ENCODE measurements around the gene TNFRSF9. TPM values are rescaled to one million over a fixed set of nuclear protein-coding genes. Genes with fewer than 3 reads are reported as not detected.
"Not testable (repeated sequence)": the region's sequence is repeated elsewhere in the genome, so short reads cannot be mapped to it uniquely, and the experiment has no call there.

The TNFRSF9 gene
- total RNA-seq, 1 experiment from 2014 or later = 10.5 TPM

DNA sequence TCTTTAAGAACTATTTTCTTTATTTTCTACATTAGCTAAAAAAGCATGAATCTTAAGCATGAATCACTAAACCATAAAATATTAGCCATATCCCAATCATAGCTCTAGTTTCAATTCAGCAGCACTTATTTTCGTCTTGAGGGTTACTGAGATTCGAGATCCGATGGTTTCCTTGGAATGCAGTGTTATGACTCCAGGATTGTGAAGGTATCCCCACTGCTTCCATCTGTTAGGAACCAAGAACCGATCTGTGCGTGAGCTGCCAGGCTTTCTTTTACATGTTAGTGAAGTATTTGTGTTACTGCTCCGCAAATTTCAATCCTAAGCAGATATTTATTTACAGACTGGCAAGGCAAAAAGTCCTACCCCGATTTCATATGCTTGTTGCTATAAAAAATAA lies 18.8 kb downstream of the TNFRSF9 start:
- DNase-seq (ENCODE audit: low read depth) = peak; percentile 36

DNA sequence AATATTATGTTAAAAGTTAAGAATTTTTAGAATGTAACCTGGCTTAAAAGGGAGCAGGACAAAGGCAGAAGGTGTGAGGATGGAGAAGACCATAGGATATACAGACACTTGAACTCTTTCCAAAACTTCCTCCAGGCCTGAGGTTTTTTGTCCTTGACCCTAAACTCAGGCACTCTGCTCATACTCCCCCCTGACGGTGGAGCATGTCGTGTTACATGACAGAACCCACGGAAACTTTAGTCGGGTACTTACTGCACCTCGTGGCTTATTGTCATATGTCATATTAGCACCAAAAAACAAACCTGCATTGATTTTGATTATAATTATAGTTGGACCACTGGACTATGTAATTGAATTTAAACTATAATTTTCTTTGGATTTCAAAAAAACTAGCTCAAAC lies 20.8 kb downstream of the TNFRSF9 start:
- DNase-seq (ENCODE audit: low read depth) = no peak

DNA sequence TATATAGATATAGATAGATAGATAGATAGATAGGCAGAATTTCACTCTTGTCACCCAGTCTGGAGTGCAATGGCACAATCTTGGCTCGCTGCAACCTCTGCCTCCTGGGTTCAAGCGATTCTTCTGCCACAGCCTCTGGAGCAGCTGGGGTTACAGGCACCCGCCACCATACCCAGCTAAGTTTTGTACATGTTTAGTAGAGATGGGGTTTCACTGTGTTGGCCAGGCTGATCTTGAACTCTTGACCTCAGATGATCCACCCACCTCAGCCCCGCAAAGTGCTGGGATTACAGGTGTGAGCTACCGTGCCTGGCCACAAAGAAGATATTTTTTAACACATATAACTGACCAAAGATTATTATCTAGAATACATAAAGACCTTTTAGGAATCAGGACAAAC lies 22.7 kb downstream of the TNFRSF9 start:
- not testable (repeated sequence) for DNase-seq (ENCODE audit: low read depth)

DNA sequence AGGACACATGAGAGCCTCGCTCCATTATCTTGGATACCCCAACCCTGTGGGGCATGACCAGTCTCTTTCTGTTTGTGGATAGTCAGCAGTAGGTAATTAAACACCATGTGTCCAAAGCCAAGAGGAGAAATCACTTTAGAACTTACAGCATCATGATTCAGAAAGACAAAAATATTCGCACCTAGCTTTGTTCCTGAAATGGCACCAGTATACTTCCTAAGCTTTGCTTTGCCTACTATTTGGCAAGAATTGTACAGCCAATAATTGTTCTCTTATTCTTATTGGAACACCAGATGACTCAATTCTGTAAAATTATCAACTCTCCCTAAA lies 24.2 kb downstream of the TNFRSF9 start:
- DNase-seq (ENCODE audit: low read depth) = no peak

DNA sequence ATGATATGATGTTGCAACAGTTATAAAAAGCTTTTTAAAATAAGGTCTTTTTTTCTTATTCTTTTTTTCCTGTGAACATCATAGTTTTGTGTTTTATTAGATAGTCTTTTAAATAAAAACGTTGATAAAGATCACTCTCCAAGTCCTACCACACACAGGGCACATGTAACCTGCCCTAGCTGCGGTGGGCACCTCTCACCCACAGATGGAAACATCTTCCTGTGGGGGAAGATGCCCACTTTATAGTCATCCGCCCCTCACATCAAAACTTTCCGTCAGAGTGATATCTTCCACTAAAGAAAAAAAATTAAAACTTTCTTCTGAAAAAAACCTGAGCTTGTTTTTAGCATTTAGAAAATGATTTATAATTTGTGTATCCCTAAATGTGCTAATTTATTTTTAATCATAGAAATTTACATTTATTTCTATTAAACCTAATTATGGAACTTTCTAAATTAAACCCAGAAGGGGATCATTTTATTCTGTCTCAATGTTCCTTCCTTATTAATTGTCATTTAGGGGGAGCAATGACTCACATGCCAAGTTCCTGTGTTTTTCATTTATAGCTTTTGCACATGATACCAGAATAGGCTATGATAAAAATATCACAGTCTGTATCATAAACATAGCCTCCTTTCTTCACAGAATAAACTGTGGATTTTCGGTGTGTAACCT lies 24.7 kb downstream of the TNFRSF9 start:
- DNase-seq (ENCODE audit: low read depth) = no peak

DNA sequence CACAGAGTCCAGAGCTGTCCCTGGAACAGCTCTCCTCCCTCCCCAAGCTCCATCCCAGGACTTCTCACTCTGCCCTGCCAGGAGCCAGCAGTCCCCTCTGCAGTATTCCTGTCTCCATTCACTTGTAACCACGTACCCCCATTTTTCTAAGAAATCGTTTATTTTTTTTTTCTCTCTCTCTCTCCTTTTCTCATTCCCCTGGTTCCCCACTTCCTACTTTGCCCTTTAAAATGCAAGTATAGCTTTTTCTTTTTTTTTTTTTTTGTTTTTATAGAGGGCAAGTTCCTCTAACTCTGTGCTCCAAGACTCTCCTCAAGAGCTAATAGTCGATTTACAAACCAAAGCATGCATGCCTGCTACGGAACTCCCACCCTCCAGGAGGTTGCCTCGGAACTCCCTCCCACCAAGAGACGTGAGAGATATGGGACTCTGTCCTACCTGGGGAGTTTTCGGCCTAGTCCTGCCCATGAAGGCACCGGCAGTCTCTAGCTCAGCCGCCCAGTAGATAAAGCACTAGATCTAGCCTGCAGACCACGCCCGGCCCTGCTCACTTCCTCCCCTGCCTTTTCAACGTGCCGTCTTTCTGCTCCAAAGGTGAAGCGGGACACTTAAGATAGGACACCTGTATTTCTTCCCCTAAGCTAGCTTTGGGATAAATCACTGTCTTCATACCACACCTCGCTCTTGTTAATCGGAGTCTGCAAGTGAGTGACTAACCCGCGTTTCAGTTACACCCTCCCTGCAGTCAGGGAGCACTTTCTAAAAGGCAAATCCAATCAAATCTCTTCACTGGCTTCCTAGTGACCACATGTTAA lies 27.7 kb downstream of the TNFRSF9 start:
- no peak for DNase-seq (ENCODE audit: low read depth)

DNA sequence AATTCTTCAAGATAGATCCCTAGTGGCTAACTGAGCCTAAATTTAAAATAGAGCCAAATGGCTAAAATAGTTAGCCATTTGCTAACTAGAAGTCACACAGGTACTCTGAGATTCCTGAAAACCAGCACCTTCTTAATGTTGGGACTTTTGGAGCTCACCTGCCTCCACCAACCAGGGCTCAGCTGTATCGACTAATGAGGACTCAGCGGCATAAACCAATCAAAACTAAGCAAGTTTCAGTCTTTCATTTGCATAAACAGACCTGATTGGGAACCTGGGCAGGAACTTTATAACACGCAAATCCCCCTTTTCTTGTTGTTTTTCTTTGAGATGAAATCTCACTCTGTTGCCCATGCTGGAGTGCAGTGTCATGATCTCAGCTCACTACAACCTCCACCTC lies 28.5 kb downstream of the TNFRSF9 start:
- no peak for DNase-seq (ENCODE audit: low read depth)

DNA sequence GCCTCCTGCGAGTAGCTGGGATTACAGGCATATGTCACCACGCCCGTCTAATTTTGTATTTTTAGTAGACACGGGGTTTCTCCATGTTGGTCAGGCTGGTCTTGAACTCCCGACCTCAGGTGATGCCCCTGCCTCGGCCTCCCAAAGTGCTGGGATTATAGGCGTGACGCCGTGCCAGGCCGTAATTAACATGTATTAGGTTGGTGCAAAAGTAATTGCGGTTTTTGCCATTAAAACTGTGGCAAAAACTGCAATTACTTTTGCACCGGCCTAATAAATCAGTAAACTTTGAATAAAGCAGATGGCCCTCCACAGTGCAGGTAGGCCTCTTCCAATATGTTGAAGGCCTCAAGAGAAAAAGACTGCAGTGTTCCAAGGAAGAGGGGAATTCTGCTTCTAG lies 35.4 kb downstream of the TNFRSF9 start:
- no peak for DNase-seq (ENCODE audit: low read depth)

DNA sequence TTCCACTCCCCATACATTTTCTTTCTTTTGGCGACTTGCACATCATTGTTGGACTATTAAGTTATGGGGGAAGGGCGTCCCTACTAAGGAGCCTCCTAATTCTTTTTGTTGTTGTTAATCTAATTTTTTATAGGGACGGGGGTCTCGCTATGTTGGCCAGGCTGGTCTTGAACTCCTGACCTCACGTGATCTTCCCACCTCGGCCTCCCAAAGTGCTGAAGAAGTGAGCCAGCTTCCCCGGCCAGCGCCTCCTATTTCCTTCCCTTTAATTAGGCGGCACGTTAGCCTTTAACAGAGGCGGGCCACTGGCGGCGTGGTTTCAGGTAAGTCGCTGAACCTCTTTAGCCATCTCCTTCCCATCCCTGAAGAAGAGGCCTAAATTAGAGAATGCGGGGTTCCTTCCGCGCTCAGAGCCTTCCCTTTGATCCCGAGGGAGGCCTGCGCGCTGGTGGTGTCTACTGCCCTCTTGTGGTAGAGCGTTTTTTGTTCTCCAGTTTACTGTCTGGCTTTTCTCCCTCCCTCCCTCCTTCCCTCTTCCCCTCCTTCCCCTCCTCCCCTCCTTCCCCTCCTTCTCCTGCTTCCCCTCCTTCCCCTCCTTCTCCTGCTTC lies 38.1 kb downstream of the TNFRSF9 start:
- peak; percentile 77 for DNase-seq (ENCODE audit: low read depth)

DNA sequence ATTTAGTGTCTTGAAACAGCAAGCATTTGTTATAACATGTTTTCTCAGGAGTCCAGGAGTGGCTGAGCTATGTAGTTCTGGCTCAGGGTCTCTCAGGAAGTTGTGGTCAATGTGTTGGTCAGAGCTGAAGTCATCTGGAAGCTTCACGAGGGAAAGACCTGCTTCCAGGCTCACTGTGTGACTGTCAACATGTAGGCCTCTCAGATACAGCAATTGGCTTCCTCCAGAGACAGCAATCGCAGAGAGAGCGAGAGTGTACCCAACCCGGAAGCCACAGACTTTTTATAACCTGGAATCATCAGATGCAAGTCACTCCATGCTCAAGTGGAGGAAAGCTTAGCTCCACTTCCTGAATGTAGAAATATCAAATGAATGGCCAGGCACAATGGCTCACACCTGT lies 40.9 kb downstream of the TNFRSF9 start:
- peak; percentile 79 for DNase-seq (ENCODE audit: low read depth)

DNA sequence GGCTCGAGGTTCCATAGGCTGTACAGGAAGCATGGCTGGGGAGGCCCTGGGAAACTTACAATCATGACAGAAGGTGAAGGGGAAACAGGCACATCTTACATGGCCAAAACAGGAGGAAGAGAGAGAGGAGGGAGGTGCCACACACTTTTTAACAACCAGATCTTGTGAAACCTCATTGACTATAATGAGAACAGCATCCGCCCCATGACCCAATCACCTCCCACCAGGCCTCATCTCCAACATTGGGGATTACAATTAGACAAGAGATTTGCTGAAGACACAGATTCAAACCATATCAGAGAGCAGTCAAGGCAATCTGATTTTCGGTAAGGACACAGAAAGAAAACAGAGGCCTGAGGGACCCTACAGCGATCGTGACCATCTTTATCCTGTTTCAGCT lies 41.7 kb downstream of the TNFRSF9 start:
- no peak for DNase-seq (ENCODE audit: low read depth)

DNA sequence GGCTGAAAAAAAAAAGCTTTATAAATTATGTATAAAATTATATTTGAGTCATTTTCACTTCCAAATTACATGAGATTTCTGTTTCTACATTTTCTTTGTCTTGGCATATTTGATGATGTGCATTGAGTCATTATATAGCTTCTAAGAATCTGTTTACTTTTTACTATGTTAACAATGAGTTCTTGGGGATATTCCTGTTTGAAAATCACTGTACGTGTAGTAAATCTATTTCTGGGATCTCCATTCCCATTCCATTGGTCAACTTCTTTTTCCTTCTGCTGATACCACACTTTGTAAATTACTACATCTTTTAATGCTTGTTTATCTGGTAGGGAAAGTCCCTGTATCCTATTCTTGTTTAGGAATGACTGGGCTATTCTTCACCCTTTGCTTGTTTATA lies 43.6 kb downstream of the TNFRSF9 start:
- DNase-seq (ENCODE audit: low read depth) = no peak

DNA sequence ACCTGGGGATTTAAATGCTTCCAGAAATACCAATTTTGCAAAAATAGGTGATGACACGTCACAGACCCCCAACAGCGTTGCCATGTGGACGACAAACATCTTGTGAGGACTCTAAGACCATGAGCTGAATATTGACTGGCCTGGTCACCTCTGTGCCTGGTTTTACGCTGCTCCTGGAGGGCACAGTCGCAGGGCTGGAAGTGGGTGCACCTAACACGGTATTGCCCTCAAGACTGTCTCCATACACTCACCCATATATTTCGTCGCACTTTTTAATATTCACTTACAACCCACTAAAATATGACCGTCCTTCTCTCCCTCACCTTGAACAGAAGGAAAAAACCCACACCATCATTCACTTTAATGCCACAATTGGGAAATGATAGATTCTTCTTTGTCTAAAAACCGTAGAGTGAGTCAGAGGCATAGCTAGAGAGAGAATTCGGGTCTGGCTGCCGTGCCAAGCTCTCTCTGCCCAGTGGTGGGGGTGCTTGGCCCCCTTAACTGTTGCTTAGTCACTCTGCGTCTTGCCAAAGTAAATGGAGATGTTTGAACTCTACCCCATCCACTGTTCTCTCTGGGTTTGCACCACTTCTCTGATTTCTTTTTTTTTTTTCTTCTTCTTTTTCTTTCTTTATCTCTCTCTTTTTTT lies 47.0 kb downstream of the TNFRSF9 start:
- peak; percentile 90 for DNase-seq (ENCODE audit: low read depth)

DNA sequence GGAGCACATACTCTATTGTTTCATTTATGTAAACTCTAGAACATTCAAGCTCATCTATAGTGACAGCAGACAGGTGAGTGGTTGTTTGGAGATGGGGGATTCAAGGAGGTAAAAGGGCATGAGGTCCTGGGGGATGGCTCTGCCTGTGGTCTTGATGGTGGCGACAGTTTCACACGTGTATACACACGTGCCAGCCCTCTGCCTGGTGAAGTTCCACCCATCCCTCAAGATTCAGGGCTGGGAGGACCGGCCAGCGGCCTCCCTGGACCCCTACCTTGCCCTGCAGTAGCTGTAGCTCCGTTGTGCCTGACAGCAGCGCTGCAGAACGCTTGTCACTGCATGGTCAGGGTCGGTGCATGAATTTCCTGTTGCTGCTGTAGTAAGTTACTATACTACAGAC lies 48.8 kb downstream of the TNFRSF9 start:
- DNase-seq (ENCODE audit: low read depth) = no peak

DNA sequence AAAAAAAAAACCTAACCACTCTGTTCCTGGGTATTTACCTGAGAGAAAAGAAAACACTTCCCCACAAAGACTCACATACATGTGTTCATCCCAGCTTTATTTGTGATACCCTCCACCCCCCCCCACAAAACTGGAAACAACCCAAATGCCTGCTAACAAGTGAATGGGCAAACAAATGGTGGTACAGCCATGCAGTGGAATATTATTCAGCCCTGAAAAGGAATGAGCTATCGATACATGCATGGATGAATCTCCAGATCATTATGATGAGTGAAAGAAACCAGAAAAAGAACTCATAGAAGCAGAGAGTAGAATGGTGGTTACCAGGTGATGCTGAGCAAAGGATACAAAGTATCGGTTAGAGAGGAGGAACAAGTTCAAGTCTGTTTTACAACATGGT lies 49.8 kb downstream of the TNFRSF9 start:
- no peak for DNase-seq (ENCODE audit: low read depth)

DNA sequence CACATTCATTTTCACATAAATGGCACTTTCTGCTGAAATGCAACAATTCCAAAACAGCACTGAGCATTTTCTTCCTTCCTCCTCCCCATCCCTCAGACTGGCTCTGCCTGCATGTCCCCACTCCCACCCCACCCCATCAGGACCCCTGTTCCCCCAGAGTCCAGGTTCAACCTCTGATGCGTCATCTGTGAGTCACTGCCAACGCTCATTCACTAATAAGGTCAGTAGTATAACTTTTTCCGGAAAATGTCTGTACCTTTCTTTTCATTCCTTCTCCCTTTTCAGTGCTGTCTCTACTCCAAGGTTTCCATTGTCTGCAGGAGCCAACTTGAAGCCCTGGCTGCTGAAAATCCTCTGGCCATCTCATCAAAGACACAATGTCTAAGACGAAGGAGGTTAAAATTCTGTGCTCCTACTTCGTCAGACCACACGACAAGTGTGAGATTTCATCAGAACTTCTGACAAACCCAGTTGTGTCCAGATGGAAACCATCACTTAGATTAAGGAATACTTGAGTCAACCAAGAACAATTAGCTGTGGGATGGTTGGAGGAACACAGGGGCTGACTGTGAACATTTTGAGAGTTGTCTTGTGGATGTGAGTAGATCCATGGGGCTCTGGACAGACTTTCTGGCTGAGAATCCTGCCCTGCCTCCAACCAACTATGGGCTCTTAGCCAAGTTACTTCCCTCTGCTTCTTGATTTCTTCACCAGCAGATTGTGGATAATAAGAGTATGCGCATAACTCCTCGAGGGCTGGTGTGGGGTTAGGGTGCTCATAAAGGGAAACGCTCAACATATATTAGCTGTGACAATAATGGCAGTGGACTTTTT lies 52.2 kb downstream of the TNFRSF9 start:
- peak; percentile 61 for DNase-seq (ENCODE audit: low read depth)

DNA sequence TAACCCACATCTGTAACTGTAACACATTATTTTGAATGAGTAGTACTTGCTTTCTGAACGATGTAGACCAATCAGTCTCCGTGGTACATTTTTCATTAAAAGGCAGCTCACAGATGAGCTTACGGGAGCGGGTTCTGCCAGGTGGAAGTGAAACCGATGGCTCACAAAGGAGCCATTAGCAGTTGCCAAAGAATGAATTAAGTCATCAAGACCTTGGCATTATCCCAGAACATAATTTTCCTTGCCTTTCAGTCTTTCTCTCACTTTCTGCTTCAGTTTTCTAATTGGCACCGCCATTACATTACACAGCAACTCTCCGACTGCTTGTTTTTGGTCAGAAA lies 54.3 kb downstream of the TNFRSF9 start:
- DNase-seq (ENCODE audit: low read depth) = peak; percentile 81

DNA sequence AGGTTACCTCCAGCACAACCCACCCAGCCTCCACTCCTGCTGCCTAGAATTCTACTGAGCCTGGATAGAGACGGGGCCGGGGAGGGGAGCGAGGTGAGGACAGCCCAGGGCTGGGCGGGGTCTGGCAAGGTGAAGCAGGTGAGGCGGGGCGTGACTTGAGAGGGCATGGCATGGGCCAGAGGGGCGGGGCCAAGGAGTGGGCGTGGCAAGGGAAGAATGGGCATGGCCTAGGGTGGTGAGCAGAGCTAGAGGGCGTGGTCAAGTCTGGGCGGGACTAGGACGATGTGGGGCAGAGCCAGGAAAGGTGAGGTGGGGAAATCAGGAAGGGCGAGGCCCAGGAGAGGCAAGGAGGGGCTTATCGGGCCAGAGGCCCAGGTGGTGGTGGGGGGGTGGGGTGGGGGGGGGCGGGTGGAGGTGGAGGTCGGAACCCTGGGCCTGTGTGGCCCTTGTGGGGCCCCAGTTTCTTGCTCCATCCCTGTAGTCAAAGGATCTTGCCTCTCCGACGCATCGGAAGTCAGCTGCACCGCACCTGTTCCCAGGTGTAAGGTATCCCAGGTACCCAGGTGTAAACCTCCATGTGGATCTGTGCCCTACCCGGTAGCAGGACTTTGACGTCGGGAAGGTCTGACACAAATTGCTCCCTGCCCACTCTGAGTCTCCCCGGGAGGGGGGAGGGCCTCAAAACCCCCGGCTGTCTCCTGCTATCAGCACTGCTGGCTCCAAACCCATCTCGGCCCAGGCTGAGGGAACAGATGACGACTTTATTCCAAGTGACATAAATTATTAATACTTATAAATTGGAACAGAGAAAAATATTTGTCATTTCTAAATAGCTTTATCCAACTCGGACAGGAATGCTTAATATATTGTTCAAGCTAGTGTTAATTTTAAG lies 54.9 kb downstream of the TNFRSF9 start:
- DNase-seq (ENCODE audit: low read depth) = no peak

DNA sequence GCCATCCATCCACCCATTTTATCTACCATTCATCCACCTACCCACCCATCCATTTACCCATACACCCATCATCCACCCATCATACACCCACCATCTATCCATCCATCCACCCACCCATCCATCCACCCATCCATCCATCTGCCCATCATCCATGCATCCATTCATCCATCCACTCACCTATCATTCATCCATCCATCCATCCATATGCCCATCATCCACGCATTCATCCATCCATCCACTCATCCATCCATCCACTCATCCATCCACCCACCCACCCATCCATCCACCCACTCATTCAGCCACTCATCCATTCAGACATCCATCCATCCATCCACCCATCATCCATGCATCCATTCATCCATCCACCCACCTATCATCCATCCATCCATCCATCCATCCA lies 55.9 kb downstream of the TNFRSF9 start:
- DNase-seq (ENCODE audit: low read depth) = no peak

DNA sequence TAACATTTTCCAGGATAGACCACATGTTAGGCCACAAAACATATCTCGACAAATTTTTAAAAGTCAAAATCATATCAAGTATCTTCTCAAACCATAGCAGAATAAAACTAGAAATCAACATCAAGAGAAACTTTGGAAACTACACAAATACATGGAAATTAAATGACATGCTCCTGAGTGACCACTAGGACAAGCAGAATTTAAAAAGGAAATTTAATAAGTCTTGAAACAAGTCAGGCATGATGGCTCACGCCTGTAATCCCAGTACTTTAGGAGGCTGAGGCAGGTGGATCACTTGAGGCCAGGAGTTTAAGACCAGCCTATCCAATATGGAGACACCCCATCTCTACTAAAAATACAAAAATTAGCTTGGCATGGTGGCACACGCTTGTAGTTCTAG lies 61.4 kb downstream of the TNFRSF9 start:
- no peak for DNase-seq (ENCODE audit: low read depth)

DNA sequence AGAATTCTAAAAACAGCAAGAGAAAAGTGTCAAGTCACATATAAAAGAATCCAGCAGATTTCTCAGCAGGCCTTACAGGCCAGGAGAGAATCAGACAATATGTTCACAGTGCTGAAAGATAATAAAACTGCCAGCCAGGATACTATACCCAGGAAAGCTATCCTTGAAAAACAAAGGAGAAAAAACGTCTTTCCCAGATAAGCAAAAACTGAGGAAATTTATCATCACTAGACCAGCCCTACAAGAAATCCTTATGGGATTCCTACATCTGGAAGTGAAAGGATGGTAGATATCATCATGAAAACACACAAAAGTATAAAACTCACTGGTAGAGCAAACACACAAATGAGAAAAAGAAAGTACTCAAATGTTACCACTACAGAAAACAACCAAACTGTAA lies 62.6 kb downstream of the TNFRSF9 start:
- DNase-seq (ENCODE audit: low read depth) = no peak

All from M059J (cell line).